Measurements from ENCODE around the gene SMG1.
"Not testable (repeated sequence)": the region's sequence is repeated elsewhere in the genome, so short reads cannot be mapped to it uniquely, and the experiment has no call there.

Gene SMG1

DNA sequence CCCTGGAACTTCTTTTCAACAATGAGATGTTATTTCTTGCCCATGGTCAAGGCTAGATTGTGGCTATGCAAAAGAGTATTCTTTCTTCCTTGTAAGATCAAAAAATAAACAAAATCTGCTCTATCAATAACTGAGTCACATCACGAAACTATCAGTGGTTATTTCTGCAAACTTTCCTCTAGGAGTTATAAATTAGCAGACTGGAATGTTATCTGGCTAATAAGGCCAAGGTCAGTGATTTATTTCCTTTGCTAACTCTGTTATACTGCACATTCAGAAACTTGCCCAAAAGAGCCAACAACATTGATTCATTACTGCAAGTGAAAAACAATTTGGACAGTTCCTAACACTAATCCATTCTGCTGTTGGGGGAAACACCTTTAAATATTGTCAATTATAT lies 129.8 kb downstream of the SMG1 start:
- no peak for DNase-seq

DNA sequence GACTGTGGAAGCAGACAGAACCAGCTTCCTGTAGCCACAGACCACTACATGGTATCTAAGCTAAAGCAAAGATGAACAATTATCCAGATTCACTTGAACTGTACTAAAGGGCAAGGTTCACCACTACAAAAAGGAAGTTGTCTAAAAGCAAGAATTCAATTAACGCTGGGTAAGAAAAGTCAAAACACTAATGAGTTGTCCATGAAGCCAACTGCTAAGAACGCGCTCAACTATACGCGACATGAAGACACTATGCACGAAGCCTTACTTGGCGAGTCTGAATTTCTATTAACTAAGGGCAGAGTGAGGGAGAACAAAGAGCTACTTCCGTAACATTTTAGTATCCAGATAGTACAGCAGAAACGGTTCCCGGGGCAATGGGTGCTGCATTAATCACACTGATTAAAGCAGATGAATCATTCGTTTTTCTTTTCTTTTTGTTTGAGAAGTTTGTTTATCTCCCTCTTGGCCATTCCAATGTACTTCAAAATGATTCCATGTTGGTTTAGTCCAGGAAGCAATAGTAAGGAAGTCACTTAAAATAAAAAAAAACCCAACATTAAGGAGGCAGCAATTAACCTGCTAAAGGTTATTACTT lies 133.3 kb downstream of the SMG1 start:
- DNase-seq = no peak

DNA sequence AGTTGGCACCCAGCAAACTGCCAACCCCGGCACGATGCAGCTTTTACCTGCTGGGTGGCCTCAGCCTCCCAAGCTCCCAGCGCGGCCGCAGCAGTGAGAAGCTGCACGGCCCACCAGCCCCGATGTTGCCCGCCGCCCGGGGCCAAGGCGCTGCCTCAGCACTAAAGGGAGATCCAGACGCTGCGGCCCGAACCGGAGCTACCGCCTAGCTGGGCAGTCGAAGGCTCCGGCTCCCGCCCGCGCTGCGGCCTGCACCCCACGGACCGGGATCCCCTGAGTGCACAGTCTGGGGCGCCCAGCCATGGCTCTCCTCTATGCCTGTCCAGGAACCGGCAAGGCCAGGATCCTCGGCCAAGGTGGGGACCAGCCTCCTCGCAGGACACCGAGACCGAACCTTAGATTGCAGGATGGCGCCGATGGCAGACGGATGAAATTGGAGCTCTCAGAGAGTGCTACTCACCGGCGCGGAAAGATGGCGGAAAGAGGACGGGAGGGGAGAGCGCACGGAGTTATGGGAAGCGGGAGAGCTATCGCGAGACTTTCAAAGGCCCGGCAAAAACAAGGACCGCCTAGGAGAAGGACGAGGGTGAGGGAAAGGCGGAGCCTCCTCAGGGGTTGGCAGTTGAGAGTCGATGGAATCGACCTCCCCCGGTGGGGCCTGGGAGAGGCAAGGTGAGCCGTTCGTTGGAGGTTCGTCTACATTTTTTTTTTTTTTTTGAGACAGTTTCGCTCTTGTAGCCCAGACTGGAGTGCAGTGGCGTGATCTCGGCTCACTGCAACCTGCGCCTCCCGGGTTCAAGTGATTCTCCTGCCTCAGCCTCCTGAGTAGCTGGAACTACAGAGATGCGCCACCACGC lies 136.1 kb downstream of the SMG1 start, which contains the start of gene RPS15A:
Gene RPS15A (minus strand): TSS at position 485 of the 857 bp plus-strand sequence. CDS start 1,221 bp downstream, outside the sequence.
- peak; percentile 82 to 93 for DNase-seq

DNA sequence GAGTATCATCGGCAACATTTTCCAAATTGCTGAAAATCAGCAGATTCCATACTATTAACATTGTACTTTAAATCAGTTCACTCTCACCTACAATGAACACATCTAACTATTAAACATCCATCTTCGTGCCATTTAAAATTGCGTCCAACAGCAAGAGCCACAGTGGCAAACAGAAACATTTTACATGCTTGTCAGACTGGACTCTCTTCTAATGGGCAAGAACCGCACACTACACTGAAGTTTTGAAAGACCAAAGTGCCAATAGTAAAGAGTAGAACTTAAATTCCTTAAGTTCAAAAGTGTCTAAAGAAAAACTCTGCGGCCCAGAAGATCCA lies 136.7 kb downstream of the SMG1 start:
- DNase-seq = no peak

DNA sequence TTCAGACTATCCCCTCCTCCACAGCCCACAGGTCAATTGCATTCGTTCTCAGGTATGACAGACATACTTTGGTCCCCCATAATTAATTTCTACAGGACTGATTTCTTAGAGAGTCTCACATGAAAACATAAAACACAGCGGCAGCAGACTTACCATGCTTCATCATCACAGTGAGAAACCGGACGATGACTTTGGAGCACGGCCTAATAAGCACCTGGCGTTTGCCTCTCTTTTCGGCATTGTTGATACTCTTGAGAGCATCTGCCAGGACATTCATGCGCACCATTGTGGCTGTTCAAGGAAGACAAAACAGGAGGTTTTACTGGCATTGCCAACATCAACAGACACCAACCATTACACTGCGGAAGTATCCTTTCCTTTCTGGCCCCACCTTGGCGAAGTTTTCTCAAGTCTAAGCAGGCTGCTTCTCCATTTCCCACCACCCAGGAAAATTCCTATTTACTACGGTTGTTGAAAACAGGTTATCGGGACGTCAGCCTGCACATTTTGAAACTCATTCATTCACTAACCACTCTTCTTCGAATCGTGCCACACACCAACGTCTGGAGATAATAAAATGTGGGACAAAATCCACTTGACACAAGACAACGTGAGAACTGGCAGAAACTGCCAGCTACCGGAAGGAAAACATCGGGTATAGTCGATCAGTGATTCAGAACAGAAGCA lies 137.2 kb downstream of the SMG1 start:
- DNase-seq = no peak

DNA sequence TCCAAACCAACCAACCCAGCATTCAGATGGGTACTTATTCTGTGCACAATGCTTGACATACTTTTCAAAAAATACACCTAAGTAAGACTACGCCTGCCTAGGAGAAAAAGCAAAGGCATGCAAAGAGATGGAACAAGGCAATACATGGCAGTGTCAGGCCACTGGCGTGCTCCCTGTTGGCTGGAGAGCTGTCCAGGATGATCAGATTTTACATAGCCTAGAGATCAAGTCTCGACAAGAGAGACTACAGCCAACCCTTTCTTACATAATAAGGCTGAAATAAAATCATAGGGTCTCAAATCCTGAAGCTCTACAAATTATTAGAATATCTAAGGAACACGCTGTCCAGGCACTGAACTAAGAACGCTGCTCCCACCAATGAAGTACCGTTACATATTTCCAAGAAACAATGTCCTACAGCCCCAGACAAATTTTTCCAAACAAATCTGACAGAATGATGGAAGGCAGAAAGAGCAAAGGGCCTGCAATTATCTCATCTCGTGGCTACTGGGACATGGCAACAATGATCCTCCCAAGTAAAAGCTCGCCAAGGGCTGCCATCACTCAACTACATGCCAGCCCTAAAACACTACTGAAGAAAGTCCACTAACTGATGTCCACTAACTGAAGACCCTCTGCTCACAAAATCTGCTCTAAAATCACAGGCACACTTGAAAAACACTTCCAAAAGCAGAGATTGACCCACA lies 141.1 kb downstream of the SMG1 start:
- DNase-seq = no peak

DNA sequence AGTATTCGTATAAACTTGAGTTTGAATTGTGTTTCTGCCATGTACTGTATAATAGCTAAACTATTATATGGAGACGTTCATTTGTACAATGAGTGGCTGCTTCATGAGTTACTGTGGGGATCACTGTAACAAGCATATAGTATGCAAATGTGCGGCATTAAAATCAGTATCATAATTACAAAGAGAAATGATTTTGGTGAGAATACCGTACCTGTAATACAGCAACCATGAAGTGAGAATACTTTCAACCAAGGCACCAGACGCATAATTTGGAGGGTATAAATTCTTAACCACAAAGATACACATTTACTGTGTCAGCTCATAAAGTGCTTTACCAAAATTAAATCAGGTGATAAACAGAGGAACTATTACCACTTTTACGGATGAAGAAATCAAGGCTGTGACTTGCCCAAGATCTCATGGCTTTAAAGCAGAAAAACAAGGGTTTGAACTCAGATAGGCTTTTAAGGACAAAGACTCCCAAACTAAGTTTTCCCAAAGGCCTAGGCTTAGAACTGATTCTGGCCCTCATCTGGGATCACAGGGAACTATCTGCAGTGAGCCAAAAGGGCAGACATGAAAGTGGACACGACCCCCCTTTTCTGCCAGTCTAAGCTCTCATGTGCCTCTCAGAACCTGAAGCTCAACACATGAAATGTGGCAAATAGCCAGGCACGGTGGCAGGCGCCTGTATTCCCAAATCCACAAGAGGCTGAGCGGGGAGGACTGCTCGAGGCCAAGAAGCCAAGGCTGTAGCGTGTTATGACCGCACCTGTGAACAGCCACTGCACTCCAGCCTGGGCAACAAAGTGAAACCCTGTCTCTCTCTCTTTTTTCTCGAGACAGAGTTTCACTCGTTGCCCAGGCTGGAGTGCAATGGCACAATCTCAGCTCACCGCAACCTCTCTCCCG lies 142.5 kb downstream of the SMG1 start:
- no peak for DNase-seq

DNA sequence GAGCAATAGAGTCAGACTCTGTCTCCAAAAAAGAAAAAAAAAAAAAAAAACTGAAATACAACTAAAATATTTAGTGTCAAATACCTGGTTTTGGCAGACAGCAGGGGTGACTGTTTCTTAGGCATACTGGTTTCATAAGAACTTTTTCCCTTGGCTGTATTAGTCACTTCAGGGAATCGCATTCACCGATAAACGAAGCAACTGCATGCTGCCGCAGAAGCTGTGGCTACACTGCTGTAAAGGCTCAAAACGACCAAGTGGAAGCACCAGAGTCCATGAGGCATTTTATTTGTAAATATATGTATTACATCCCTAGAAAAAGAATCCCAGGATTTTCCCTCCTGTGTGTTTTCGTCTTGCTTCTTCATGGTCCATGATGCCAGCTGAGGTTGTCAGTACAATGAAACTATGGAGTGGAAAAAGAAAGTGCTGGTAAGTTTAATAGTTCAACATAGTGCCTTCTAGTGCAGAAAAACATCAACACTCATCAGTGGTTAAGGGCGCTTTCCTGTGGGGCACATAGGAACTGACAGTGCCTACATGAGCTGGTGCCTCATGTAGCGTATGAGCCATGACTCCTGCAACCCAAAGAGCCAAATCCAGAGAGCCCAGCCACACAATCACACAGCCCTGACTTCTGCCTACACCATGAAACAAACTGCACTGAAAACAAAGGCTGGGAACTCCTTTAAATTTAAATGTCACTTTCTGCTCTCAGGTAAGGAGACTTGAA lies 143.3 kb downstream of the SMG1 start:
- DNase-seq = no peak

DNA sequence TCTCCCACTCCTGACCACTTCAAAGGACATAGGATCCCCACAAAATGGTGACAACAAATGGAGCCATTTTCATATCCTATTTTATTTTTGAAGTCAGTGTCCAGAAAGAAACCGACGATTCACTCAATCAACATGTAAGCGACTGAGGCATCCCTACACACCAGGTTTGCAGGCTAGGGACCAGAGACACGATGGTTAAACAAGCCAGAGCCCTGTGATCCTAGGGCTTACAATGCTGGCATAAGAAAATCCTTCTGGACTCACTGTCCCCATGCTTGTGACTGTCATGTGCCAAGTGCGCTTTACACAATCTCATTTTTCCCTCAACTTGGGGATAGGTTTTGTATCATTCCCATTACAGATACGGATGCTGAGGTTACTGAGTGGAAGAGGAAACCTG lies 145.0 kb downstream of the SMG1 start:
- DNase-seq = not testable (repeated sequence)

DNA sequence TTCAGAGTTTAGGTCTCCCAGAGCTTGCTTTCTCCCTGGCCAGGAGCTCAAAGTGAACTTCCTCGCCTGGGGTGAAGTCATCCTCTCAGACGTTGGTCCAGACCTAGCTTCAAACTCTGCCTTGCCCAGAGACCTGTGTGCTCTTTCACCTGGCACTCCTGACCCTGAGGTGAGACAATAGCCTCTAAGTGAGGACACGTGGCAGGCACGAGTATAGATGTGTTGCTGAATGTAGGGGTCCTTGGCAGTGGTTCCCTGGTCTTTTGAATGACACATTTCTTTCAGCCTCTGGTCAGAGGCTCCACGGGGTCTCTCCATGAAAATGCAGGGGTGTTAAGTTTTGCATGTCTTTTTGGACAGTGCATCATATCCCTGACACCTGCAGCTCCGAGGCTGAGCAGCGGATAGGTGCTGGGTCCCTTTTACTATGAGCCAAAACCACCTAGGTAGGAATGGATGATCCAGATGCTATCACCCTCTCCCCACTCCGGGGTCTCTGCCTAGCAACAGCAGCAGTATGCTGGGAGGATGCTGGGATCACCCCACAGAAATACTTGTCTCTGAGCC lies 145.7 kb downstream of the SMG1 start:
- DNase-seq = not testable (repeated sequence)

DNA sequence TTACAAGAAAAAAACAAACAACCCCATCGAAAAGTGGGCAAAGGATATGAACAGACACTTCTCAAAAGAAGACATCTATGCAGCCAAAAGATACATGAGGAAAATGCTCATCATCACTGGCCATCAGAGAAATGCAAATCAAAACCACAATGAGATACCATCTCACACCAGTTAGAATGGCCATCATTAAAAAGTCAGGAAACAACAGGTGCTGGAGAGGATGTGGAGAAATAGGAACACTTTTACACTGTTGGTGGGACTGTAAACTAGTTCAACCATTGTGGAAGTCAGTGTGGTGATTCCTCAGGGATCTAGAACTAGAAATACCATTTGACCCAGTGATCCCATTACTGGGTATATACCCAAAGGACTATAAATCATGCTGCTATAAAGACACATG lies 148.5 kb downstream of the SMG1 start:
- DNase-seq = not testable (repeated sequence)

DNA sequence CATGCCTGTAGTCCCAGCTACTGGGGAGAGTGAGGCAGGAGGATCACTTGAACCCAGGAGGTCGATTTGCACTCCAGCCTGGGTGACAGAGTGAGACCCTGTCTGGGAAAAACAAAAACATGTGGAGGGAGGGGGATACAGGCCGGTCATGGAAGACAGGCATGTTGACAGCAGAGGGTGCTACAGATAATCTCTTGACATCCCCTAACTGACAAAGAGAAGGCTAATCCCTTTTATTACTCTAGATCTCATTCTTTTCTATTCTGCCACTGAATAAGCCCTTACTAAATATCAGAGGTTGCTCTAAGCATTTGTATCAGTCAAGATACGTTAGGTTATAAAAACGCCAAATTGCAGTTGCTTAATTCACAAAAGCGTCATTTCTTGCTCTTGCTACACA lies 149.9 kb downstream of the SMG1 start:
- DNase-seq = not testable (repeated sequence)

DNA sequence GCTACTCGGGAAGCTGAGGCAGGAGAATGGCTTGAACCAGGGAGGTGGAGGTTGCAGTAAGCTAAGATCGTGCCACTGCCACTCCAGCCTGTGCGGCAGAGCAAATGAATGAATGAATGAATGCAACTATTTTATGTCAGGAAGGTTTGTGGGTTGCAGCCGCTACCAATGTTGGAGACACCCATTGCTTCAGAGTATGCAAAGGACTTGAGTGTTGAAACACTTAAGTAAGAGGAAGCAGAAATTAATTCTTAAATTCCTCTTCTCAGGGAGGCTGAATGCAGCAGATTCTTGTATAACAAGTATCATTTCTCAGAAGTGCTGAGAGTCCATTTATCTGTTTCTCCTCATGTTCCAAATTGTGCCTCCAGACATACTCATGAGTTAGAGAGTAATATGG lies 151.6 kb downstream of the SMG1 start:
- DNase-seq = not testable (repeated sequence)

DNA sequence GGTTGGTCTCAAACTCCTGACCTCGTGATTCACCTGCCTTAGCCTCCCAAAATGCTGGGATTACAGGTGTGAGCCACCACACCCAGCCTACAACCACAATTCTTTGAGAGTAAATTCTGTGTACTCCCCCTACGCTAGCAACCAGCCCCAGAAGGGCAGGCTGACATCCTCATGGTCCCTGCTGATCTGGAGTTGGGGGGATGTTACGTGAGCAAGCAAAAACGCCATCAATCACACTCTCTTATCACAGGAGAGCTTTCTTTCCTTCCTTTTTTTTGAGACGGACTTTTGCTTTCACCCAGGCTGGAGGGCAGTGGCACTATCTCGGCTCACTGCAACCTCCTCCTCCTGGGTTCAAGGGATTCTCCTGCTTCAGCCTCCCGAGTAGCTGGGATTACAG lies 154.0 kb downstream of the SMG1 start:
- DNase-seq = not testable (repeated sequence)

DNA sequence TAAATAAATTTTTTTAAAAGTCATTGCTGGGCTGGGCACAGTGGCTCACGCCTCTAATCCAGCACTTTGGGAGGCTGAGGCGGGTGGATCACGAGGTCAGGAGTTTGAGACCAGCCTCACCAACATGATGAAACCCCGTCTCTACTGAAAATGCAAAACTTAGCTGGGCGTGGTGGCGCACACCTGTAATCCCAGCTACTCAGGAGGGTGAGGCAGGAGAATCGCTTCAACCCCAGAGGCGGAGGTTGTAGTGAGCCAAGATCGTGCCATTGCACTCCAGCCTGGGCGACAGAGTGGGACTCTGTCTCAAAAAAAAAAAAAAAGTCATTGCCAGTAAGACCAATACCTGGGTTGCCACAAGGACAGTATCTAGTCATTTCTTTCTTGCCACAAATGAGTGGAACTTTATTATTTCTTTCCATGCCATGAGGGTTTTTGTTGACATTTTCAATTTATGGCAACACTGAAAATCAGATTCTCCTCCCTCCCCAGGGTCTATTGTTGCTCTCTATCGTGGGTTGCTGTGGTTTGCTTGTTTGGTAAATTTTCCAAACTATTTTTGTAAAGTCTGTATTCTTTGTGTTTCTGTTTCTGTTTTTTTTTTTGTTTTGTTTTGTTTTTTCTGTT lies 155.8 kb downstream of the SMG1 start:
- DNase-seq = not testable (repeated sequence)

DNA sequence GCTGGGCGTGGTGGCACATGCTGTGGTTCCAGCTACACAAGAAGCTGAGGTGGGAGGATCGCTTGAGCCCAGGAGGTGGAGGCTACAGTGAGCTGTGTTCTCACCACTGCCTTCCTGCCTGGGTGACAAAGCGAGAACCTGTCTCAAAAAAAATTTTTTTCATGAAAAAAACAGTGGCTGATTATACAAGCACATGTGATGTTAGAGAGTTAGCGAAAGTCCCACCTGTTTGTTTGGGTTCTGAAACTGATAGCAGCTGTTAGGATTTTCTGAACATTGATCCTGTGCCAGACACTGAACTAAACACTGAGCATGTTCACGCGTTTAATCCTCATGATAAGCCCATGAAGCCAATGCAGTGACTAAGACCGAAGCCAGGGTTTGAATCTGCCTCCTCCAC lies 159.0 kb downstream of the SMG1 start:
- DNase-seq = not testable (repeated sequence)

DNA sequence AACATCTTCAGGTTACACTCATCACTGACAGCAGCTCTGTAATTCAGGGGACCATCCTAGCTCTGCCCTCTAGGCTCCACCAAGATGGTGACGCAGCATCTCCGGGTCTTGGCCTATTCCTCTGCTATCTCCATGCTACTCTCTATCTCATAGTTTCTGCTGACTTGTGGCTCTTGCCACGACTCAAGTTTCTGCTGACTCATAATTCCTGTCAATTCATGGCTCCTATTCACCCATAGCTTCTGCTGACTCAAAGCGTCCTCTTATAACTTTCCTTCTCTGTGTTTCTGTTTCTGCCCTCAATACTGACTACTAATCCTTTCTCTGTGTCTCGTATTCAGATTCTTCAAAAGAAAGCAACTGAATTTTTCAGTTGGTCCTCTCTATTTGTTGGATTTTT lies 163.5 kb downstream of the SMG1 start:
- not testable (repeated sequence) for DNase-seq

DNA sequence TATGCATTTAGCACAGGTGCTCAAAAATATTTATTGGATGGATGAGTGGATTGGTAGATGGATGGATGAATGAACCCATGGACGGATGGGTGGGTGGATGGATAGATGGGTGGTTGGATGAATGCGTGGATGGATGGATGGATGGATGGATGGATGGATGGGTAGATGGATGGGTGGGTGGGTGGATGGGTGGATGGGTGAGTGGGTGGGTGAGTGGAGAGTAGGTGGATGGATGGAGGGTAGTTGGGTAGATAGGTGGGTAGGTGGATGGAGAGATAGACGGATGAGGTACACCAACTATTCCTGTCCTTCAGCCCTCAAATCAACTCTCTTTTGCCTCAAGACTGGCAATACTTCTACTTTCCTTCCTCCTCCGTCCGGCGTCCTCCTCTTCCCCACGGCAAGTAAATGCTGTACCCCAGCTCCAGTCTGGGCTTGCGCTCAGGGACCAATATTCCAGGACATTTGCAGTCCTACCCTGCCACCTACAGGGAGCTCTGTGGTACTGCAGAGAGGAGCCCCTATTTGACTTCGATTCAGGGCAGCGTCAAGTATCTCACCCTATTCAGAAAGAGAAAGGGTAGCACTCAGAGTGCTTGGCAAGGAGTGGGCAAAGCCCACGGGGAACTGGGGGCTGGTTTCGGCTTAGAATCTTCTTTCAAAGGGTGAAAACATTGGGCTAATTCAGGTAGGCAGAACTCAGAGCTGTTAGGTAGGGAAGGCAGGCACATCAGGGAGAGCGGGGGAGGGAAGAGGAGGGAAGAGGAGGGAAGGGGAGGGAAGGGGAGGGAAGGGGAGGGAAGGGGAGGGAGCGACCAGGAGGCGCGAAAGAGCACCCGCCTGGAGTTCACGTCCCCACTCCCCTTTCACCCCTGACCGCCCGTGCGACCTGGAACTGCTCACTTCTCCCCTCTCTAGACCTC lies 166.3 kb downstream of the SMG1 start:
- DNase-seq = peak; percentile 20 to 39

DNA sequence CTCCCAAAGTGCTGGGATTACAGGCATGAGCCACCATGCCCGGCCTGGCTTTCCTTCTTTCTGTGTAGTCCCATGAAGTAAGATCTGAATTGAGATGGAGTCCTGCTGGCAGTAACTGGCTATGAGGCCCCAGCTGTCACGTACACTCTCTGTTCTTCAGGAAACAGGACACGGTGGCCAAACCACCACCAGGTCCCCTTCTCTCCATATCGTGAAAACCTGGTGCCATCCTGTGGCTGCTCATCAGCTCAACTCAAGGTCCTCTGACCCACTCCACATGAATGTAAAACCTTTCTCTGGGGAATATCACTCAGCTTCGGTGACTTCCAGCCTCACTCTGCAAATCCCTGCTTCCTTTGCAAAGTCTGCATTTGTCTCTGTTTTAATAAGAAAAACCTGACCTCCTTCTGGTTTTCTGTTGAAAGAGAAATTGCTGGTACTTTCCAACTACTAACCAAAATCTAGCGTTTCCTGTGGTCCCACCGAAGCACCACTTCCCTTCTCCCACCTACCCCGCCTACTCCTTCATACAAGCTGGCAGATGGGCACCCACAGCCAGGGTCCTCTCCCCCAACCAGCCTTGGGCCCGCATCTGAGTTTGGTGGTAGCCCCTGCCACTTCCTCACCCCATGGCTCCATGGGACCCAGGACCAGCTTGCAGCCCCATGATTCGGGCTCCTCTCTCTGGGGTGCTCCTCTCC lies 168.1 kb downstream of the SMG1 start:
- not testable (repeated sequence) for DNase-seq
